Measurements from ENCODE around the gene C5.

The C5 gene

DNA sequence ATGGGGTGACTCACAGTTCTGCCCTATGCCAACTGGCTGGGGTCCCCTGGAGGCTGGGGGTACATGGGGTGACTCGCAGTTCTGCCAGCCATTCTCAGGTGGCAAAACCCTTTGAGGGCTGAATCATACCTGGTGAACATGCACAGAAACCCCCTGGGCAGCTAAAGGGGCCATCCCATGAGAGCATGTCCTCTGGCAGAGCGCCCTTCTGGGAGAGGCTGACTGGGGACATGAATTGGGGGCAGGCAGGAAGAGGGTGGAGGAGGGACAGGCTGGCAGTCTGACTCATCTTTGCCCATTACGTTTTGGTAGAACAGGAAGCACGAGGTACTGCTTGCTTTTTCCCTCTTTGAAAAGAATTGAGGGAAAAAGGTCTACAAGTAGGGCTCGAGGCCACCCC lies 140.2 kb downstream of the C5 start:
- Histone ChIP-seq H3K36me3 (replicated peaks; ENCODE audit: insufficient read depth, low read length) (no peaks in the 10 kb centered on the region), H3K4me1 (ENCODE audit: low read length) (peaks cover 5% of the 10 kb centered on the region), H3K4me3 (ENCODE audit: low read length) (no peak overlapping the region), H3K4me2 (ENCODE audit: low read depth, low read length) (no peak overlapping the region), H3K27ac (ENCODE audit: low read length) (no peak overlapping the region), H3K79me2 (ENCODE audit: low read length) (no peaks in the 10 kb centered on the region), H3K9ac (ENCODE audit: low read length) (no peak overlapping the region), H3K27me3 (replicated peaks; ENCODE audit: insufficient read depth, low read length) (no peaks in the 10 kb centered on the region), H2AFZ (ENCODE audit: low read length) (no peak overlapping the region), H3K9me2 (replicated peaks; ENCODE audit: insufficient read depth, low read length) (no peaks in the 10 kb centered on the region), H3K9me3 (replicated peaks; ENCODE audit: insufficient read depth, low read length) (no peaks in the 10 kb centered on the region), H3F3A (ENCODE audit: insufficient read depth, low read length) (no peaks in the 10 kb centered on the region), H4K20me1 (ENCODE audit: insufficient read depth, low read length) (no peaks in the 10 kb centered on the region)
- no peak for TF ChIP-seq CTCF (IDR thresholded peaks at IDR 0.05; ENCODE audit: low read length)
- no peak for TF ChIP-seq EZH2 (optimal IDR thresholded peaks at IDR 0.05; ENCODE audit: low read depth, low read length)
- no peak for TF ChIP-seq EZH2phosphoT487 (IDR thresholded peaks at IDR 0.05; ENCODE audit: low read length)
- no peak for DNase-seq

DNA sequence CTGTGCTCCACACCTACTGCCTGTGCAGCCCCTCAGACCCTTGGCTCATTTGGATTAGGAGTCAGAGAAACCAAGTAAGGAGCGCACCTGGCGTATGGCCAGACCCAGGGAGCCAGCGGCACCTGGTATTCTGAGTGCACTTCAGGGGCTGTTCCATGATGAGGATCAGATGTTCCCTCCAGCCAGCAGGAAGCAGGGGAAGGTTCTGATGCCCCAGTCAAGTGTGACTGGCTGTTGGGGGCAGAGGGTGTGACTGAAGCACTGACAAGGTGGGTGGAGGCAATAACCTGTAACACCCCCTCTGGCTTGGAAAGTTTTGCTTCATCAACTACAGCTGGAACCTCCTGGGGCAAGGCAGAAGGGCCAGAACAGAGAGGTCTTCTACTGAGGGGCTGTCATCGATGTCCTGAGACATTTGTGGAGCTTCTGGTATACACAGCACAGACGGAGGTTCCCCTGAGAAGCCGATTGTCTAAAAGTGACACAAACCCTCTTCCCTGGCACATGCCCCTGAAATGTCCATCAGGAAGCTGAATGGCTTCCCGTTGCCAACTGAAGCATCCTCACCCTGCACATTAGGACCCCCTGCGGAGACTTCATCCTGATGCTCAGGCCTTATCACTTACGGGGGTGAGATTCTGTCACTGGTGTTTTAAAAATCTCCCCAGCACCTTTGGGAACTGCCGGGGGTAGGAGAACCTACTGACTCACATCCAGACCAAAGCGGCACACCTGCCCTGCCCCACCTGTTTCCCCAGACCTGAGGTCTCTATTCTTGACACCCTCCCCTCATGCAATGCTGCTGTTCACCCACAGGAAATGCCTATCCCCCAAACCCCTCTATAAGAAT lies 144.5 kb downstream of the C5 start:
- no peaks in the 10 kb centered on the region for H3K36me3 ChIP-seq (replicated peaks; ENCODE audit: insufficient read depth, low read length)
- no peak overlapping the region for H3K4me3 ChIP-seq (ENCODE audit: low read length)
- H3K79me2 ChIP-seq (ENCODE audit: low read length): no peaks in the 10 kb centered on the region
- H4K20me1 ChIP-seq (ENCODE audit: insufficient read depth, low read length): no peaks in the 10 kb centered on the region
- peaks cover 23% of the 10 kb centered on the region for H3F3A ChIP-seq (ENCODE audit: insufficient read depth, low read length)
- peaks cover 42% of the 10 kb centered on the region for H3K4me1 ChIP-seq (ENCODE audit: low read length)
- no peaks in the 10 kb centered on the region for H3K27me3 ChIP-seq (replicated peaks; ENCODE audit: insufficient read depth, low read length)
- TF ChIP-seq EZH2 (optimal IDR thresholded peaks at IDR 0.05; ENCODE audit: low read depth, low read length): no peak
- TF ChIP-seq EZH2phosphoT487 (IDR thresholded peaks at IDR 0.05; ENCODE audit: low read length): no peak
- no peak for TF ChIP-seq CTCF (IDR thresholded peaks at IDR 0.05; ENCODE audit: low read length)
- H3K9ac ChIP-seq (ENCODE audit: low read length): no peak overlapping the region
- H3K9me3 ChIP-seq (replicated peaks; ENCODE audit: insufficient read depth, low read length): no peaks in the 10 kb centered on the region
- H2AFZ ChIP-seq (ENCODE audit: low read length): no peak overlapping the region
- no peaks in the 10 kb centered on the region for H3K9me2 ChIP-seq (replicated peaks; ENCODE audit: insufficient read depth, low read length)
- no peak overlapping the region for H3K27ac ChIP-seq (ENCODE audit: low read length)
- H3K4me2 ChIP-seq (ENCODE audit: low read depth, low read length): no peak overlapping the region
- DNase-seq: no peak

- Histone ChIP-seq H3K27ac (ENCODE audit: low read length) (peak overlapping the region; percentile 91; the same call in 1 of the 2 replicates), H4K20me1 (ENCODE audit: insufficient read depth, low read length) (no peaks in the 10 kb centered on the region), H3K4me3 (ENCODE audit: low read length) (no peak overlapping the region), H3F3A (ENCODE audit: insufficient read depth, low read length) (peaks cover 23% of the 10 kb centered on the region), H3K9me2 (replicated peaks; ENCODE audit: insufficient read depth, low read length) (no peaks in the 10 kb centered on the region), H3K79me2 (ENCODE audit: low read length) (no peaks in the 10 kb centered on the region), H3K36me3 (replicated peaks; ENCODE audit: insufficient read depth, low read length) (no peaks in the 10 kb centered on the region), H2AFZ (ENCODE audit: low read length) (no peak overlapping the region), H3K9ac (ENCODE audit: low read length) (no peak overlapping the region), H3K27me3 (replicated peaks; ENCODE audit: insufficient read depth, low read length) (no peaks in the 10 kb centered on the region), H3K4me1 (ENCODE audit: low read length) (peaks cover 46% of the 10 kb centered on the region), H3K4me2 (ENCODE audit: low read depth, low read length) (no peak overlapping the region), H3K9me3 (replicated peaks; ENCODE audit: insufficient read depth, low read length) (no peaks in the 10 kb centered on the region)
- DNase-seq: no peak
- TF ChIP-seq CTCF (IDR thresholded peaks at IDR 0.05; ENCODE audit: low read length) (no peak), EZH2phosphoT487 (IDR thresholded peaks at IDR 0.05; ENCODE audit: low read length) (no peak), EZH2 (optimal IDR thresholded peaks at IDR 0.05; ENCODE audit: low read depth, low read length) (no peak)
Measured at GRCh38 chr9:120904978-120905301, 145.1 kb downstream of the C5 start.

All from MM.1S (cell line).